IPS-15b (cell line): ENCODE results near the gene BCDIN3D.
"Not testable (repeated sequence)": the region's sequence is repeated elsewhere in the genome, so short reads cannot be mapped to it uniquely, and the experiment has no call there.

Experiments used
- H3K27me3 ChIP-seq: one replicate; pipeline ENCODE4 v1.6.1; 2013; ENCODE audit warnings: low read length; ENCODE audit not compliant: control insufficient read depth, insufficient read depth
- H3K36me3 ChIP-seq: one replicate; pipeline ENCODE4 v1.6.1; 2013; ENCODE audit warnings: low read length; ENCODE audit not compliant: control insufficient read depth, insufficient read depth
- H3K4me1 ChIP-seq: one replicate; pipeline ENCODE4 v1.6.1; 2013; ENCODE audit warnings: mild to moderate bottlenecking, low read length; ENCODE audit not compliant: control insufficient read depth, insufficient read depth
- H3K4me3 ChIP-seq: one replicate; pipeline ENCODE4 v1.5.1; 2013; ENCODE audit warnings: low read depth, low read length
- H3K9ac ChIP-seq: one replicate; pipeline ENCODE4 v1.6.1; 2013; ENCODE audit warnings: low read depth, mild to moderate bottlenecking, low read length
- H3K9me3 ChIP-seq: one replicate; pipeline ENCODE4 v1.6.1; 2013; ENCODE audit warnings: mild to moderate bottlenecking, low read length; ENCODE audit not compliant: control insufficient read depth, insufficient read depth

Gene BCDIN3D

GRCh38 chr12:49885118-49885517 is 42.2 kb upstream of the BCDIN3D start:
- Histone ChIP-seq H3K9me3 (no peaks in the 10 kb centered on the region), H3K4me1 (peaks cover 13% of the 10 kb centered on the region), H3K36me3 (no peaks in the 10 kb centered on the region), H3K4me3 (no peak overlapping the region), H3K9ac (peak overlapping the region; percentile 5), H3K27me3 (no peaks in the 10 kb centered on the region)

- Histone ChIP-seq H3K36me3 (no peaks in the 10 kb centered on the region), H3K4me1 (peaks cover 13% of the 10 kb centered on the region), H3K27me3 (no peaks in the 10 kb centered on the region), H3K9ac (no peak overlapping the region), H3K9me3 (no peaks in the 10 kb centered on the region), H3K4me3 (no peak overlapping the region)
Measured at GRCh38 chr12:49882851-49883464, 40.1 kb upstream of the BCDIN3D start.

GRCh38 chr12:49882248-49882850 is 39.4 kb upstream of the BCDIN3D start:
- Histone ChIP-seq H3K9ac (no peak overlapping the region), H3K4me3 (no peak overlapping the region), H3K4me1 (peaks cover 13% of the 10 kb centered on the region), H3K36me3 (no peaks in the 10 kb centered on the region), H3K27me3 (no peaks in the 10 kb centered on the region), H3K9me3 (no peaks in the 10 kb centered on the region)

DNA sequence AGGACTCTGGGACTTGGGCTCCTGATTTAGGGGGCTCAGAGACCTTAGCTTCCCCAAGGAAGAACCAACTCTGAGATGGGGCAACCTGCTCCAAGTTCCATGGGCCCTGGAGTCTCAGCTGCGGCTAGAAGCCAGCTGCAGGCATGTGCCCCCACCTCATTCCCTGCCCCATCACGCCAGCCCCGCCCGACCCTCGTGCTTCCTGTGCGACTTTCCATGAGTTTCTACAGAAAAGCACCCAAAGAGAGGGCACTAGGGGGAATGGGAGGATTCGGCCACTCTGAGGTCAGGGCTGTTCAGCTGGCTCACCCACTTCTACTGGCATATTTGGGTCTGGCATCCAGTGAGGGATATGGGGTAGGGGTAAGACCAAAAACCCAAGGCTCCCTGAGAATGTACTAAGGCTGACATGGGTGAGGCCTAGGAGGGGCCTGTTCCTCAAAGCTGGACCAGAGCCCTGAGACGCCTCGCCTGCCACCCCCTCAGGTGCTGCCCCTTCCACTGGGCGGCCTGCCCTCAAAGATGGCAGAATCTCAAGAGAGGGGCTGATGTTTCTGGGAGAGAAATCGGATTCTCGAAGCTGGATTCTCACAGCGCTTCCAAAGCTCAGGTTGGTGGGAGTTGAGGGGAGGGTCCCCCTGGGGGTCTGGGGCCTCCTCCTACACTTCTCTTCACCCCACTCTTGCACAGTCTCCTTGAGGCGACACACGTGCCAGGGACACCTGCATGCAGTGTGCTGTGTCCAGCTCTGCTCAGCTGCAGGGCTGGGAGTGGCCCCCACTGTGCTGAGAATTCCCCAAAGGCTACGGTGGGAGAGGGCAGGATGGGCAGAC is 38.7 kb upstream of the BCDIN3D start:
- Histone ChIP-seq H3K4me1 (peaks cover 13% of the 10 kb centered on the region), H3K4me3 (no peak overlapping the region), H3K9ac (no peak overlapping the region), H3K9me3 (no peaks in the 10 kb centered on the region), H3K27me3 (no peaks in the 10 kb centered on the region), H3K36me3 (no peaks in the 10 kb centered on the region)

DNA sequence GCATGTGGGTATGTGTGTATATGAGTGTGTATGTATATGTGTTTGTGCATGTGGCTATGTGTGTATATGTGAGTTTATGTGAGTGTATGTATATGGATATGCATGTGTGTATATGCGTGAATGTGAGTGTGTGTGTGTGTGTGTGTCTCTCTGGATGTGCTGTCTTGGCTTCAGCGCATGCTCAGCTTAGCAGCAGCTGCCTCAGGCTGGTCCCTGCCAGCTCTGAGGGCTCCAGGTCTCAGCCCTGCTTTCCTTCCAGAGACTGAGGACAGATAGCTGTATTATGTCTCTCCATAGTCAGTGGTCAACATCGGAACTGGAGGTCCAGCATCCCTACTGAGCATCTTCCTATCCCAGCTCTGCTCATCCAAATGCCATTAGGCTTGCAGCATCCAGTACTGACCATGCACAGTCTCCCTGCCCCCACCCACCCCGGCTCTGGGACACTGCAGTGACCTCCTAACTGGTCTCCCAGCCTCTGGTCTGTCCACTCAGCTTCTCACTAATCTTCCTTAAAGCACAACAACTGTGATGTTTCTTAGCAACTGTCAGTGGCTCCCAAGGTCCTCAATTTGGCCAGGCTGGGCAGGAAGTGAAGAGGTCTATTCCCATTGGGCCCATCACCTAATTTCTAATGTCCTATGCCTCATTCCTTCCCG is 38.0 kb upstream of the BCDIN3D start:
- Histone ChIP-seq H3K4me1 (peaks cover 13% of the 10 kb centered on the region), H3K9ac (no peak overlapping the region), H3K9me3 (no peaks in the 10 kb centered on the region), H3K27me3 (no peaks in the 10 kb centered on the region), H3K36me3 (no peaks in the 10 kb centered on the region), H3K4me3 (no peak overlapping the region)

- not testable (repeated sequence) for H3K4me3 ChIP-seq, H3K9ac ChIP-seq, H3K4me1 ChIP-seq, H3K36me3 ChIP-seq, H3K27me3 ChIP-seq, H3K9me3 ChIP-seq
Measured at GRCh38 chr12:49879065-49879464, 36.2 kb upstream of the BCDIN3D start.

GRCh38 chr12:49878021-49878420 is 35.1 kb upstream of the BCDIN3D start:
- Histone ChIP-seq H3K4me1 (peaks cover 3% of the 10 kb centered on the region), H3K4me3 (no peak overlapping the region), H3K36me3 (no peaks in the 10 kb centered on the region), H3K27me3 (no peaks in the 10 kb centered on the region), H3K9me3 (no peaks in the 10 kb centered on the region), H3K9ac (no peak overlapping the region)

DNA sequence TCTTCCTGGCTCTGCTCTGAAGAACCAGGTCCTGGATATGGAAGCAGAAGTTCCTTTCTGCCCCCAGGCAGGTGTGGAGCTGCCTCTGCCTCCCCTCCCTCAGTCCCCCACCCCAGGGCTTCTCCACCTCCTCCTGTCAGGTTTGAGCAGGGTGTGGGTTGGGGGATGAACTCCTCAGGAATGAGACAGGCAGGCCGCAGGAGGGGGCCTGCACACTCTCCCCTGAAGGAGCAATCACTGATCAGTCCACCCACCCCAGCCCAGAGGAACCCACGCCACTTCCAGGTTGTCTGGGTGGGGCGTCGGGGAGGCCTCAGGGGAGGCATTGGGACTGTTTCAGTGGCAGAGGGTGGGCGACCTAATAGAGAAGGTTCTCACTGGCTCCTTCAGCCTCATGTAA is 34.2 kb upstream of the BCDIN3D start:
- H3K27me3 ChIP-seq, result no peaks in the 10 kb centered on the region
- H3K4me3 ChIP-seq, result no peak overlapping the region
- H3K9ac ChIP-seq, result no peak overlapping the region
- no peaks in the 10 kb centered on the region for H3K36me3 ChIP-seq
- no peaks in the 10 kb centered on the region for H3K9me3 ChIP-seq
- H3K4me1 ChIP-seq, result no peaks in the 10 kb centered on the region

GRCh38 chr12:49876070-49876469 is 33.2 kb upstream of the BCDIN3D start:
- H3K4me1 ChIP-seq, result no peaks in the 10 kb centered on the region
- H3K9me3 ChIP-seq, result no peaks in the 10 kb centered on the region
- no peak overlapping the region for H3K4me3 ChIP-seq
- H3K27me3 ChIP-seq, result no peaks in the 10 kb centered on the region
- no peaks in the 10 kb centered on the region for H3K36me3 ChIP-seq
- H3K9ac ChIP-seq, result no peak overlapping the region

- no peak overlapping the region for H3K9ac ChIP-seq
- no peaks in the 10 kb centered on the region for H3K36me3 ChIP-seq
- no peaks in the 10 kb centered on the region for H3K4me1 ChIP-seq
- H3K27me3 ChIP-seq, result no peaks in the 10 kb centered on the region
- H3K4me3 ChIP-seq, result no peak overlapping the region
- H3K9me3 ChIP-seq, result no peaks in the 10 kb centered on the region
Measured at GRCh38 chr12:49875115-49875720, 32.3 kb upstream of the BCDIN3D start.

GRCh38 chr12:49874142-49874897 is 31.4 kb upstream of the BCDIN3D start:
- Histone ChIP-seq H3K9ac (no peak overlapping the region), H3K4me1 (no peaks in the 10 kb centered on the region)

More at GRCh38 chr12:49874142-49874897, 31.4 kb upstream of the BCDIN3D start:
- H3K27me3 ChIP-seq, result no peaks in the 10 kb centered on the region
- H3K36me3 ChIP-seq, result no peaks in the 10 kb centered on the region
- no peak overlapping the region for H3K4me3 ChIP-seq
- H3K9me3 ChIP-seq, result no peaks in the 10 kb centered on the region
